GM19372 (cell line): ENCODE data around the gene KIAA0513.

Experiments
- ATAC-seq: cut with Tn5 transposase; IDR thresholded peaks from one replicate; pipeline ENCODE4 v1.9.1; 2021; ENCODE audit warnings: mild to moderate bottlenecking, low read depth, moderate library complexity; ENCODE audit not compliant: unreplicated experiment

Gene KIAA0513

GRCh38 chr16:85126705-85127378, 99.2 kb downstream of the KIAA0513 start:
- no peak for ATAC-seq

- no peak for ATAC-seq
Observed at GRCh38 chr16:85127379-85127723, 99.8 kb downstream of the KIAA0513 start.

GRCh38 chr16:85128079-85128837, 100.7 kb downstream of the KIAA0513 start:
- no peak for ATAC-seq

GRCh38 chr16:85129876-85130704, 102.5 kb downstream of the KIAA0513 start:
- ATAC-seq = no peak

GRCh38 chr16:85130705-85131028, 103.1 kb downstream of the KIAA0513 start:
- ATAC-seq = no peak

- ATAC-seq = no peak
Observed at GRCh38 chr16:85132456-85133289, 105.1 kb downstream of the KIAA0513 start.

DNA sequence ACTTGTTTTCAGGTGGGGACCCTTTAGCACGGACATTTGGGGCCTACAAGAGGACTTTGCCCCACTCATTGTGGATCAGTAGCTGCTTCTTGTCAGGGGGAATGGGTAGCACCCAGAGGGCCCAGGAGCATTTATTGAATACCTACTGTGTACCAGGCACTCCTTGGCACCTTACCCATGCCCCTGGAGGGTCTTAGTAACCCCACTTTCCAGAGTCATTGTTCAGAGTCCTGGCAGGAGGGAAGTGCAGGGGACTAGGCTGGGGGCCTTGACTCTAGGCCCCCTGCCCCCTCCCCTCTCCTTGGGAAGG, 105.7 kb downstream of the KIAA0513 start:
- ATAC-seq = no peak

- ATAC-seq = no peak
Observed at GRCh38 chr16:85134076-85134788, 106.6 kb downstream of the KIAA0513 start.

GRCh38 chr16:85134789-85135142, 107.2 kb downstream of the KIAA0513 start:
- ATAC-seq = no peak

- ATAC-seq = no peak
Observed at GRCh38 chr16:85136213-85136701, 108.7 kb downstream of the KIAA0513 start.

DNA sequence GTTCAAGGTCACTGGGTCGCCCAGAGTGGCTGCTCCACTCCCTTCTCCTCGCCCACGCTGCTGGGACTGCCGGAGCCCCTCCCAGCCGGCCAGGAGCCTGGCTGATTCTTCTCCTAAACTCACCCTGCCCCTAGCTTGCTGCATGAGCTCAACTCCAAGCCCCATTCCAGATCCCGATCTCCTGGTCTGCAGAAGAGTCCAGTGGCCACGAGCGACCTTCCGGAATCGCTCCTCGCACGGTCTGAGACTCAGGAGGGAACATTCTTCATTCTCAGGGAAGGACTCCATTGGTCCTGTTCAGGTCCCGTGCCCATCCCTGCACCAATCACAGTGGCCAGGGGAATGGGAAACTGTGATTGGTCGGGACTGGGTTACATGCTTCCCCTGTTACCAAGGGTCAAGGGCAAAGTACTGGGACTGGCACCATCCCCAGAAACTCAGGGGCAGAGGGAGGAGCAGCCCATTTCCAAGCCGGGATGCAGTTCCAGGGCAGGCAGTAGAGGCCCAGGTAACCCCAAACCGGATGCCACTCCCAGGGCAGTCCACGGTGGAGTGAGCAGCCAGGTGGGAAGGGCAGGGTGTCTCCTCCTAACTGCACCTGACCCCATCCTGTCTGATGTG, 109.2 kb downstream of the KIAA0513 start:
- ATAC-seq = no peak

DNA sequence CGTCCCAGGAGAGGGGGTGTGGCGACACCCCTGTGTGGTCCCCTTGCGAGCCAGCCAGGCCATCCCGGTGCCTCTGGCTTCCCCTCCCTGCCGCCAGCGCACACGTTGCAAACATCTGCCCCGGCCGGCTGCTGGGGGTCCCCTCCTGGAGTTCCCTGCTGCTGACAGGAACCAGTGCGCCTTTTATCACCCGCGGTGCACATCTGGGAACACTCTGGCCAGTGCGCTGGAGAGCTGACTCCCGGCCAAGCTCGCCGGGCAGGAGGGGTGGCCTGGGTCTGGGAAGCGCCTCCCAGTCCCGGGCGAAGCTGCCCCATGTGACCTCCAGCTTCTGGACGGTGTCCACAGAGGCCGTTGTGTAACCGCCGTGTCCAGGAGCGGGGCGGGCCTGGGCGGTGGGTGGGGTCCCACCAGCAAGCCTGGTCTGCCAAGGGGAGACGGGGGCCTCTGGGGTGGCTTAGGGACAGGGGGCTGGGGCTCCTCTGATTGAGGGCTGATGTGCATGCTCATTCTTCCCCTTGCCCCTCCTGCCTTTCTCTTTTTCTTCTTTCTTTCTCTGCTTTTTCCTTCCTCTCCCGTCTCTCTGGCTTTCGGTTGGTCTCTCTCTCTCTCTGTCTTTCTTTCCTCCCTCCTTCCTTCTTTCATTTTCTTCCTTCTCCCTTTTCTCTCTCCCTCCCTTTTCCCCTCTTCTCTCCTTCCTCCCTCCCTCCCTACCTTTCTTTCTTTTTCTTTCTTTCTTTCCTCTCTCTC, 109.9 kb downstream of the KIAA0513 start:
- no peak for ATAC-seq

DNA sequence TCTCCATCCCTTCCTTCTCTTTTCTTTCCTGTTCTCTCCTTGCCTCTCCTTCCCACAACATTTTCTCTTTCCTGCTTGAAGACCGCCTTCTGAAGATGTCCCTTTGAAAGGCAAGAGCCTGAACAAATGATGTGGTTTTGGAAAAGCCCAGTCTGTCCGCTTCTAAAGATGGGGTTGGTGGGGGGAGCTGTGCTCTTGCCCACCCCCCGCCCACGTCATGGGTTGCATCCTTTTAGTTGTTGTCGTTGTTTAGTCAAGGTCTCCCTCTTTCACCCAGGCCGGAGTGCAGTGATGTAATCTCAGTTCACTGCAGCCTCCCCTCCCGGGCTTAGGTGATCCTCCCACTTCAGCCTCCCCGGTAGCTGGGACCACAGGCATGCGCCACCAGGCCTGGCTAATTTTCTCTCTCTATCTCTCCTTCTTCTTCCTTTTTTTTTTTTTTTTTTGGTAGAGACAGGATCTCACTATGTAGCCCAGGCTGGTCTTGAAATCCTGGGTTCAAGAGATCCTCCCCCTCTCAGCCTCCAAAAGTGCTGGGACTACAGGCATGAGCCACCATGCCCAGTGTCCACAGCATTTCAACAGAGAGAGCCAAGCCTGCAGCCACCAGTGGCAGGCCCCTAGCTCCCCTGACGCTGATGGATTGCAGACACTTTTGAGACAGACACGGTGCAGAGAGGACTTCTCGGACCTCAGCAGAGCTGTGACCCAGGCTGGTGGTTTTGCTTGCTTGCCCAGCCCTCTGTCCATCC, 110.7 kb downstream of the KIAA0513 start:
- no peak for ATAC-seq

GRCh38 chr16:85138825-85139627, 111.4 kb downstream of the KIAA0513 start:
- no peak for ATAC-seq

DNA sequence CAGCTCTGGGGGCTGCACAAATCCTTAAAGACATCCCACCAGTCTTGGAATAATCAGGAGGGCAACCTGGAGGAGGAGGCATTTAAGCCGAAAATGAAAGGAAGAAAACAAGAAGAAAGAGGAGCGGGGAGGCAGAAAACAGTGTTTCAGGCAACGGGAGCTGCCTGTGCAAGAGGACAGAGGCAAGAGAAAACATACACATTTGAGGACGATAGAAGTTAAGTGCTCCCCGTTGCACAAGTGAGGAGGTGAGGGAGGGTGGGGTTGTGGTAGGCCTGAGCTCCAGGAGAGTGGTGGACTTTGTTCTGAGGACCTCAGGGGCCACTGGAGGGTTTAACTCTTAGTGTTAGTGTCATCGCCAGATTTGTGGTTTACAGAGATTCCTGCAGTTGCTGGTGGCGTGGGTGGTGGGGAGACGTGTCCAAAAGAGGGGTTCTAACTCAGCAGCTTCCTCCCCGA, 112.3 kb downstream of the KIAA0513 start:
- ATAC-seq = no peak

GRCh38 chr16:85140455-85141012, 112.9 kb downstream of the KIAA0513 start:
- no peak for ATAC-seq

DNA sequence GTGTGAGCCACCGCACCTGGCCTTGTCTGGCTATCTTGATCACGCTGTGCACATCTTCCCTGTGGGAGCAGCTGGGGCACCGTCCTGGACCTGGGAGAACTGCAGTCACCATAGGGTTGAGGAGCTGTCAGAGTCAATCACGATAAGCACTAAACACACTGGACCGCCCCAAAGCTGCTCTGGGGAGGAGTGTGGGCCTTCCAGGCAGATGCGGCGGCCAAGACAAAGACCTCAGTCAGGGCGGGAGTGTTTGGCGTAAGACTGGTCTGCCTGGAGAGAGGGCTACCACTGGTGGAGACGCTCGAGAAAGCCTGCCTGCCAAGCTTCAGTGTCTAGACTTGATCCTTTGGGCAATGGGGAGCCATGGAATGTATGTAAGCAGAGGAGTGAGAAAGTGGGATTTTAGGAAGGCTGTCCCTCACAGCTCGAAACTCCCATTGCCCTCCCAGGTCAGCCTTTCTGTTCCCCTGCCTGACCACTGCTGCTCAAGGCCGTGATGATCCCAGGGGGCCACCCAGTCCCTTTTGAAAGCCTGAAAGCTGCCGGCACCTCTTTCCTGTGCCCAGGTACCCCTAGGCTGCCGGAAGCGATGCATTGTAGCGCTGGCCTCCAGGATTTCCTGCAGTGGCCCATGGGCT, 114.0 kb downstream of the KIAA0513 start:
- no peak for ATAC-seq
